Bronchial epithelial cell (primary cell): ENCODE results near the gene UST. TPM values are rescaled to one million over a fixed set of nuclear protein-coding genes. Genes with fewer than 3 reads are reported as not detected.
A peak's percentile ranks its signal among the peaks of the same experiment; 100 is the strongest.

Source experiments
- DNase-seq: peaks from one replicate; pipeline ENCODE4 v3.0.0-alpha.2; 2010; ENCODE audit warnings: low read depth
- FAIRE-seq: peaks from 2 replicates; lab custom pipeline; 2011; peaks lifted over from hg19 to GRCh38; lab: Jason Lieb, UNC
- H3K27me3 ChIP-seq: 2 replicates; pipeline ENCODE4 v1.5.1; 2011; ENCODE audit warnings: low read length; ENCODE audit not compliant: control insufficient read depth, insufficient read depth
- H3K36me3 ChIP-seq: 2 replicates; pipeline ENCODE4 v1.5.1; 2011; ENCODE audit warnings: low read length; ENCODE audit not compliant: control insufficient read depth, insufficient read depth
- H3K4me3 ChIP-seq: 2 replicates; pipeline ENCODE4 v1.5.1; 2011; ENCODE audit warnings: mild to moderate bottlenecking, low read depth, low read length, control low read depth
- total RNA-seq: library from RNA; depleted of rRNA; stranded (reverse); fragments of >200 nt; gene quantifications from 2 replicates; pipeline ENCODE4 v1.2.1, GENCODE V29; 2014
- TF ChIP-seq, protein P1 (sequence below): IDR thresholded peaks from 2 replicates; pipeline ENCODE4 v1.5.1; 2011; ENCODE audit warnings: mild to moderate bottlenecking, moderate library complexity, low read length, control low read depth, inconsistent platforms; ENCODE audit not compliant: insufficient read depth, severe bottlenecking

The UST gene
- total RNA-seq, 1 donor from 2014 or later: 18.7 TPM

DNA sequence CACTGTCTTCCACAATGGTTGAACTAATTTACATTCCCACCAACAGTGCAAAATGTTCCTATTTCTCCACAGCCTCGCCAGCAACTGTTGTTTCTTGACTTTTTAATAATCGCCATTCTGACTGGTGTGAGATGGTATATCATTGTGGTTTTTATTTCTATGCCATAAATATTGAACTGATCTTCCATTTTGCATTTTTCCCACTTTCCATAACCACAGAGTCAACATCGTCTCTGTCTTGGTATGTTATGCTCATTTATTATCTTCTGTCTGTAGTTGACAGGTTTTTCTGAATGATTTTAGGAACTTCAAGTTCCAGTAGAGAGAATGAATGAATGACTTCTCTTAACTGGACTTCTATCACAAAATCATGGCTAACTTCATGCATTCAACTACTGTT lies 259.8 kb downstream of the UST start:
- TF ChIP-seq, protein P1, sequence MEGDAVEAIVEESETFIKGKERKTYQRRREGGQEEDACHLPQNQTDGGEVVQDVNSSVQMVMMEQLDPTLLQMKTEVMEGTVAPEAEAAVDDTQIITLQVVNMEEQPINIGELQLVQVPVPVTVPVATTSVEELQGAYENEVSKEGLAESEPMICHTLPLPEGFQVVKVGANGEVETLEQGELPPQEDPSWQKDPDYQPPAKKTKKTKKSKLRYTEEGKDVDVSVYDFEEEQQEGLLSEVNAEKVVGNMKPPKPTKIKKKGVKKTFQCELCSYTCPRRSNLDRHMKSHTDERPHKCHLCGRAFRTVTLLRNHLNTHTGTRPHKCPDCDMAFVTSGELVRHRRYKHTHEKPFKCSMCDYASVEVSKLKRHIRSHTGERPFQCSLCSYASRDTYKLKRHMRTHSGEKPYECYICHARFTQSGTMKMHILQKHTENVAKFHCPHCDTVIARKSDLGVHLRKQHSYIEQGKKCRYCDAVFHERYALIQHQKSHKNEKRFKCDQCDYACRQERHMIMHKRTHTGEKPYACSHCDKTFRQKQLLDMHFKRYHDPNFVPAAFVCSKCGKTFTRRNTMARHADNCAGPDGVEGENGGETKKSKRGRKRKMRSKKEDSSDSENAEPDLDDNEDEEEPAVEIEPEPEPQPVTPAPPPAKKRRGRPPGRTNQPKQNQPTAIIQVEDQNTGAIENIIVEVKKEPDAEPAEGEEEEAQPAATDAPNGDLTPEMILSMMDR: no peak
- DNase-seq: no peak
- no peak for FAIRE-seq
- H3K36me3 ChIP-seq: no peaks in the 10 kb centered on the region
- no peaks in the 10 kb centered on the region for H3K27me3 ChIP-seq
- H3K4me3 ChIP-seq: no peak overlapping the region

DNA sequence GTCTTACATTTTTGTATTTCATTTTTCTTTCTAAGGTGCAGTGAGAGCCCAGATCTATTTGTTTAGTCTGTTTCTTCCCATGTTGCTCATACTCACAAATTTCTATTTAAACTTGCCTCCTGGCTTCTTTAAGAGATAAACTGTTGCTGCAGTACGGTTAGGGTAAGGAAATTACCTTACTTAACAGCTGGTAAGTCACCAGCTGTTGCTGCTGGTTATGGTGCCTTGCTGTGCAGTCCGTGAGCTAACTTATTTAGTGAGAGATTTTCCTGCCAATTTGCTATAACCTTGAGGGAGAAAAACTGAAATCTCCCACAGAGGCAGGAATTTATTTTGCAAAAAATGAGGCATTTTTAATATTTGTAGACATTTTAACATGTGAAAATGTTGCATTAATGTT lies 261.0 kb downstream of the UST start:
- Histone ChIP-seq H3K4me3 (no peak overlapping the region), H3K27me3 (no peaks in the 10 kb centered on the region), H3K36me3 (no peaks in the 10 kb centered on the region)
- no peak for DNase-seq
- TF ChIP-seq, protein P1: no peak
- FAIRE-seq: no peak

DNA sequence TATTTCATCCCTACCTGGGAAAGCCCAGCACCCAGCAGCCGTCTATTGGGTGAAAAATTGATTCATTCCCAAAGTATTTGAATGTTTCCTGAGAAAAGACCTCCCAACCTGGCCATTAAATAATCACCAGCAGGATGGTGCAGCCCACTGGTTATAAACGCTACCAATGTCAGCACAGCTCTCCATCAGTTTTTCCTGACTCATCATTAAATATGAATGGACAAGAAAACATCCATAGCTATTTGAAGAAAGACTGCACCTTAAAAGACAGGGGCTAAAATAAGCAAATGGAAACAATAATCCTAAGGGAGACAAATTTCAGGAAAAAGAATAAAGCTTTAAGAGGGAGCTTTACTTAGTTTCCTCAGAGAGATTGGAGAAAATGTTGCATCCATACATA lies 261.9 kb downstream of the UST start:
- no peak for DNase-seq
- Histone ChIP-seq H3K4me3 (no peak overlapping the region), H3K36me3 (no peaks in the 10 kb centered on the region), H3K27me3 (no peaks in the 10 kb centered on the region)
- TF ChIP-seq, protein P1: no peak
- FAIRE-seq: no peak

DNA sequence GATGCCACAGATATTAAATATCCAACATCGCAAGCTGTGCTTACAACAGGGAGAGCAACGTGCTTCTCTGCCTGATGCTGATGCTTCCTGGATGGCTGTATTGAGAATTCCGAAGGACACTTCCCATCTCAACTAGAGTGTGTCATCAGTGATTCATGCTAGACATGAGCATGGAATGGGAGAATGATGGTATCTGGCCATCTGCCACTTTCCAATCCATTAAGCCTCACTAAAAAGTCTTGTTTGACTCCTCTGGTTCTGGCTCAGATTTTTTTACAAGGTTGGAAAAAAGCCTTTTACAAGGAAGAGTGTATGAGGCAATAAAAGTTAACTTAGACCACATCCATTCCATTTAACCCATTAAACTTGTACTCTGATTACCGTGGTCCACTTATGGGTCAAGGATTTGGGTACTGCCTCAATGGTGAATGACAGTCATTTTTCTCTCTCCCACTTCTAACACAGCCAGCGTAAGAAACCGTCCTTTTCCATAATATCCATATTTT lies 265.3 kb downstream of the UST start:
- Histone ChIP-seq H3K4me3 (no peak overlapping the region), H3K27me3 (no peaks in the 10 kb centered on the region), H3K36me3 (no peaks in the 10 kb centered on the region)
- FAIRE-seq (no peak), DNase-seq (peak; percentile 90)
- TF ChIP-seq, protein P1: no peak

DNA sequence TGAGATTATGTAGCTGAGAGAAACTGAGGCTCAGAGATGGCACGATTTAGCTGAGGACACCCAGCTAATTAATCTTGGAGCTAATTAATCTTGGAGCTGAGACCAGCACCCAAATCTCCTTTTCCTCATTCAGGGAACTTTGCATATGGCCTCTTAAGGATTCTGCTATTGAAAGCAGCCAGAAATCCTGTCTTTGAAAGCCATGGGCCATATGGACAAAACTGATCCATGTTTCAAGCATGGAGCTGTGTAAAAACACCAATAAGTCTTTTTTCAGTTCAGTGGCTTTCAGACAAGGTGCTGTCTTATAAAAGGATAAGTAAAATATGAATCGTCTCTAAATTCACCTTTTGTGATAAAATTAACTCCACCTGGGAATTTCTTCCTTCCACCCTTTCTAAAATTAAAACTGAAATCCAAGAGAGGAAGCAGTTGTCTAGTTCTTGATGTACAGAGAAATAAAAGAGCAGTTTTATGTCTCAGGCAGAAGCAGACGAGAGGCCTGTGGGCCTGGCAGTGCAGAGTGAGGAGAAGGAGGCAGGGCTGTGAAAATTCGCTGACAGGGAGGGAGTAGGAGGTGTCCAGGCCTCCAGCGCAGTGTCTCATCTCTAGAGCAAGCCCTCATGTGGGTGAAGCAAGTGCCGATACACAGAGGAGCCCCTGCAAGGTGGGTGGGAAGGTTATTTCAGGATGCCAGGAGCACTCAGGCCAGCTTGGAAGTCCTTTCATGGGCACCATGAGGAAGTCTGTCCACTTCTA lies 266.9 kb downstream of the UST start:
- Histone ChIP-seq H3K4me3 (no peak overlapping the region), H3K27me3 (no peaks in the 10 kb centered on the region), H3K36me3 (no peaks in the 10 kb centered on the region)
- TF ChIP-seq, protein P1: no peak
- DNase-seq (no peak), FAIRE-seq (no peak)
